Measurements from ENCODE around the gene CRB2. TPM values are rescaled to one million over a fixed set of nuclear protein-coding genes. Genes with fewer than 3 reads are reported as not detected.

CRB2 gene
- total and polyA plus RNA-seq, 2 donors (not counting 1 experiment from before 2014, with no cell fraction given) = 1.4 to 2.4 TPM

DNA sequence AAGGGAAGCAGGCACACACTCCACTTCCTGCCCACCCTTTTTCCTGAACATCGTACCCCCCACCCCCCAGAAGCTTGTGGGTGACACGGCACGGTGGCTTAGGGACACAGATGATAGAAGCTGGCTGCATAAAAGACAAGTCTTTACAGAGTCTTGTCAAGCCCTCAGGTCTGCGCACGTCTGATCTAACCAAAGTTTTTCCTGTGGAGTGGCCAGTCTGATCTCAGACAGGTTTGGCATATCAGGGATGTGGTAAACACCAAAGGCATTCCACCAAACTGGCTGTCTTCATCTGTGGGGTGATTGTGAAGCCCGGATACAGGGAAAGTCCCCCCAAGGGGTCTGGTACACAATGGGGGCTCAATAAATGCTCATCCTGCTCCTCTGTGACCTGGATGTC lies 50.0 kb downstream of the CRB2 start:
- Mint-ChIP-seq H3K9me3 (ENCODE audit: insufficient read depth) (no peaks in the 10 kb centered on the region), H3K4me1 (no peaks in the 10 kb centered on the region), H3K27ac (no peak overlapping the region), H3K27me3 (no peaks in the 10 kb centered on the region), H3K4me3 (no peak overlapping the region)
- no peak for ATAC-seq (ENCODE audit: low read depth)
- H3K4me3 ChIP-seq (ENCODE audit: control extremely low read depth in 1 of 5, extremely low read depth in 1 of 5, insufficient read depth in 1 of 5, low read depth in 2 of 5, low read length in 4 of 5) = no peak overlapping the region
- H3K27ac ChIP-seq (ENCODE audit: low read length in 2 of 2) = no peak overlapping the region
- ChIA-PET CTCF (no interaction called here), POLR2A (no interaction called here)
- no peaks in the 10 kb centered on the region for H3K4me1 ChIP-seq (ENCODE audit: control insufficient read depth in 2 of 2, insufficient read depth in 2 of 2, low read length in 2 of 2)
- no peak overlapping the region for H3K9ac ChIP-seq (ENCODE audit: low read length)
- no peak for TF ChIP-seq EZH2 (IDR thresholded peaks at IDR 0.05; ENCODE audit: borderline replicate concordance, insufficient read depth, low read depth, low read length, poor library complexity, severe bottlenecking)
- TF ChIP-seq, protein P1, sequence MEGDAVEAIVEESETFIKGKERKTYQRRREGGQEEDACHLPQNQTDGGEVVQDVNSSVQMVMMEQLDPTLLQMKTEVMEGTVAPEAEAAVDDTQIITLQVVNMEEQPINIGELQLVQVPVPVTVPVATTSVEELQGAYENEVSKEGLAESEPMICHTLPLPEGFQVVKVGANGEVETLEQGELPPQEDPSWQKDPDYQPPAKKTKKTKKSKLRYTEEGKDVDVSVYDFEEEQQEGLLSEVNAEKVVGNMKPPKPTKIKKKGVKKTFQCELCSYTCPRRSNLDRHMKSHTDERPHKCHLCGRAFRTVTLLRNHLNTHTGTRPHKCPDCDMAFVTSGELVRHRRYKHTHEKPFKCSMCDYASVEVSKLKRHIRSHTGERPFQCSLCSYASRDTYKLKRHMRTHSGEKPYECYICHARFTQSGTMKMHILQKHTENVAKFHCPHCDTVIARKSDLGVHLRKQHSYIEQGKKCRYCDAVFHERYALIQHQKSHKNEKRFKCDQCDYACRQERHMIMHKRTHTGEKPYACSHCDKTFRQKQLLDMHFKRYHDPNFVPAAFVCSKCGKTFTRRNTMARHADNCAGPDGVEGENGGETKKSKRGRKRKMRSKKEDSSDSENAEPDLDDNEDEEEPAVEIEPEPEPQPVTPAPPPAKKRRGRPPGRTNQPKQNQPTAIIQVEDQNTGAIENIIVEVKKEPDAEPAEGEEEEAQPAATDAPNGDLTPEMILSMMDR (IDR thresholded peaks at IDR 0.05) = no peak
- no peaks in the 10 kb centered on the region for H4K20me1 ChIP-seq (ENCODE audit: control insufficient read depth, insufficient read depth, low read length, poor library complexity, severe bottlenecking)
- no peaks in the 10 kb centered on the region for H3K79me2 ChIP-seq (ENCODE audit: control insufficient read depth, insufficient read depth, low read length)
- H3K4me2 ChIP-seq (replicated peaks; ENCODE audit: low read depth, low read length, poor library complexity, severe bottlenecking) = no peak overlapping the region
- no peaks in the 10 kb centered on the region for H3K27me3 ChIP-seq (replicated peaks in 1 of 4; ENCODE audit: control extremely low read depth in 1 of 4, control insufficient read depth in 3 of 4, insufficient read depth in 4 of 4, low read length in 3 of 4)
- DNase-seq = no peak
- H2AFZ ChIP-seq (ENCODE audit: insufficient read depth, low read depth, low read length, poor library complexity, severe bottlenecking) = no peak overlapping the region
- no peaks in the 10 kb centered on the region for H3K9me3 ChIP-seq (ENCODE audit: control extremely low read depth in 1 of 3, control insufficient read depth in 2 of 3, insufficient read depth in 1 of 3, low read length in 2 of 3)
- H3K36me3 ChIP-seq (replicated peaks in 1 of 2; ENCODE audit: control extremely low read depth in 1 of 2, control insufficient read depth in 1 of 2, extremely low read depth in 1 of 2, insufficient read depth in 2 of 2, low read length in 1 of 2) = peaks cover 0 to 3% of the 10 kb centered on the region in 2 experiments
- intact Hi-C loops (cut with micrococcal nuclease) = no loop called here
- WGBS (ENCODE audit: insufficient coverage) = 94% methylated on average over 5 of the region's 6 CpGs

DNA sequence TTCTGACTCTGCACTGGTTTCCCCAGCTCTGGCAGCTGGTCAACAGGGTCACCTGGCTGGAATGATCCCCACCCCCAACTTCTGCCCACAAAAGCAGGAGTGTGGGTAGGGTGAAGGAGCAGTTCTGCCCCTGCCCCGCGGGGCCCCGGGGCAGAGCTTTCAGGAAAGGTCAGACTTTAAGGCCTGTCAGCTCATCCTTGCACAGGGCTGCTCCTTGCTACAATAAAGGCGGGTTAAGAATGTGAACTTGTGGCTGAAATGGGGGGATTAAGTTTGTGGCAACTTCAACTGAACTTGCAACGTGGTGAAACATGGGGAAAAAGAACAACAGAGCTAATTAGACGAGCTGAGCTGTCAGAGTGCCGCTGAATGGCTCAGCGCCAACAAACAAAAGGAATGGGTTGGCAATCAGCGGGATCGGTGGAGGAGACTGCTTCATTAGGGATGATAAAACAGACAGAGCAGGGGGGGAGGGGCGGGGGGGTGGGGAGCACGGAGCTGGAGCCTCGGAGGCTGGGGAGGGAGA lies 50.8 kb downstream of the CRB2 start:
- no peaks in the 10 kb centered on the region for H3K4me1 ChIP-seq (ENCODE audit: control insufficient read depth in 2 of 2, insufficient read depth in 2 of 2, low read length in 2 of 2)
- CTCF ChIA-PET = interaction anchor here (0.6 kb wide), 1 partner anchor 1130 kb away, joined by 4 read pairs; no protein-coding TSS in a partner anchor

More for the DNA sequence above, 50.8 kb downstream of the CRB2 start:
- H3K4me1 Mint-ChIP-seq = no peaks in the 10 kb centered on the region
- H3K36me3 ChIP-seq (replicated peaks in 1 of 2; ENCODE audit: control extremely low read depth in 1 of 2, control insufficient read depth in 1 of 2, extremely low read depth in 1 of 2, insufficient read depth in 2 of 2, low read length in 1 of 2) = peaks cover 0 to 3% of the 10 kb centered on the region in 2 experiments
- POLR2A ChIA-PET = no interaction called here
- no peak for ATAC-seq (ENCODE audit: low read depth)
- H2AFZ ChIP-seq (ENCODE audit: insufficient read depth, low read depth, low read length, poor library complexity, severe bottlenecking) = no peak overlapping the region
- H3K9me3 ChIP-seq (ENCODE audit: control extremely low read depth in 1 of 3, control insufficient read depth in 2 of 3, insufficient read depth in 1 of 3, low read length in 2 of 3) = no peaks in the 10 kb centered on the region
- no peak overlapping the region for H3K4me2 ChIP-seq (replicated peaks; ENCODE audit: low read depth, low read length, poor library complexity, severe bottlenecking)
- no peak for TF ChIP-seq EZH2 (IDR thresholded peaks at IDR 0.05; ENCODE audit: borderline replicate concordance, insufficient read depth, low read depth, low read length, poor library complexity, severe bottlenecking)
- TF ChIP-seq, protein P1 (IDR thresholded peaks at IDR 0.05) = no peak
- H3K27ac Mint-ChIP-seq = no peak overlapping the region
- no peak overlapping the region for H3K4me3 ChIP-seq (ENCODE audit: control extremely low read depth in 1 of 5, extremely low read depth in 1 of 5, insufficient read depth in 1 of 5, low read depth in 2 of 5, low read length in 4 of 5)
- no peak overlapping the region for H3K27ac ChIP-seq (ENCODE audit: low read length in 2 of 2)
- H3K27me3 ChIP-seq (replicated peaks in 1 of 4; ENCODE audit: control extremely low read depth in 1 of 4, control insufficient read depth in 3 of 4, insufficient read depth in 4 of 4, low read length in 3 of 4) = no peaks in the 10 kb centered on the region
- no peak overlapping the region for H3K9ac ChIP-seq (ENCODE audit: low read length)
- intact Hi-C loops (cut with micrococcal nuclease) = no loop called here
- H4K20me1 ChIP-seq (ENCODE audit: control insufficient read depth, insufficient read depth, low read length, poor library complexity, severe bottlenecking) = no peaks in the 10 kb centered on the region
- H3K79me2 ChIP-seq (ENCODE audit: control insufficient read depth, insufficient read depth, low read length) = no peaks in the 10 kb centered on the region
- H3K4me3 Mint-ChIP-seq = no peak overlapping the region
- 98% methylated on average over 9 of the region's 13 CpGs for WGBS (ENCODE audit: insufficient coverage)
- no peaks in the 10 kb centered on the region for H3K9me3 Mint-ChIP-seq (ENCODE audit: insufficient read depth)
- no peak for DNase-seq
- H3K27me3 Mint-ChIP-seq = no peaks in the 10 kb centered on the region
